Thyroid gland (tissue), 4 donors: ENCODE measurements around the gene NAALADL2. TPM values are rescaled to one million over a fixed set of nuclear protein-coding genes. Genes with fewer than 3 reads are reported as not detected.
A peak's percentile ranks its signal among the peaks of the same experiment; 100 is the strongest.
"Not testable (repeated sequence)": the region's sequence is repeated elsewhere in the genome, so short reads cannot be mapped to it uniquely, and the experiment has no call there.

Experiments used
- DNase-seq, 2 donors: peaks; one replicate each; pipeline ENCODE4 v3.0.0-alpha.2; 2019
- H3K27ac ChIP-seq, 3 donors: fragments of 200-600 bp; sonication (generic); 1 replicate in 2 of 3; 2 replicates in 1 of 3; pipeline ENCODE4 v1.5.1; 2016 to 2019; ENCODE audit warnings: mild to moderate bottlenecking in 1 of 3, moderate library complexity in 1 of 3
- H3K27me3 ChIP-seq: fragments of 200-600 bp; sonication (generic); one replicate; pipeline ENCODE4 v1.5.1; 2019
- H3K36me3 ChIP-seq, 2 donors: fragments of 200-600 bp; sonication (generic); one replicate each; pipeline ENCODE4 v1.5.1; 2016 to 2019
- H3K4me1 ChIP-seq, 2 donors: fragments of 200-600 bp; sonication (generic); one replicate each; pipeline ENCODE4 v1.5.1; 2017 to 2019
- H3K4me3 ChIP-seq, 3 donors: fragments of 200-600 bp; sonication (generic); replicated peaks in 1 of 3; 1 replicate in 2 of 3; 2 replicates in 1 of 3; pipeline ENCODE4 v1.5.1; 2016; ENCODE audit warnings: mild to moderate bottlenecking in 1 of 3
- H3K9me3 ChIP-seq: fragments of 200-600 bp; sonication (generic); one replicate; pipeline ENCODE4 v1.5.1; 2017
- POLR2A ChIP-seq, 2 donors: fragments of 450-650 bp; IDR thresholded peaks; one replicate each; pipeline ENCODE4 v1.6.1; 2017; ENCODE audit warnings: antibody characterized with exemption in 2 of 2, mild to moderate bottlenecking in 2 of 2, moderate library complexity in 1 of 2
- WGBS, 2 donors: methylation state at CpG; one replicate each; pipeline ENCODE4 v1.1.5; 2017; 5-methylcytosine and 5-hydroxymethylcytosine counted together
- intact Hi-C: fragments of 100-400 bp; cut with DNase I; formaldehyde crosslinking; loops from one replicate; pipeline ENCODE4 v1.15.1; 2023
- total RNA-seq, 4 donors: library from RNA; depleted of rRNA; stranded (reverse); fragments of >200 nt; gene quantifications; one replicate each; pipeline ENCODE4 v1.2.3, GENCODE V29; 2016
- TF ChIP-seq, protein P1 (sequence below), 6 experiments: fragments of 200-600 bp in 3 of 6; fragments of 450-650 bp in 3 of 6; sonication (generic) in 3 of 6; IDR thresholded peaks; one replicate each; pipeline ENCODE4 v1.5.1; 2016 to 2019; ENCODE audit warnings: antibody characterized with exemption in 6 of 6, mild to moderate bottlenecking in 2 of 6, inconsistent platforms in 1 of 6, moderate library complexity in 1 of 6

Gene NAALADL2
- total RNA-seq, 4 donors from 2014 or later: 7.6 to 14.7 (median 9.0) TPM

DNA sequence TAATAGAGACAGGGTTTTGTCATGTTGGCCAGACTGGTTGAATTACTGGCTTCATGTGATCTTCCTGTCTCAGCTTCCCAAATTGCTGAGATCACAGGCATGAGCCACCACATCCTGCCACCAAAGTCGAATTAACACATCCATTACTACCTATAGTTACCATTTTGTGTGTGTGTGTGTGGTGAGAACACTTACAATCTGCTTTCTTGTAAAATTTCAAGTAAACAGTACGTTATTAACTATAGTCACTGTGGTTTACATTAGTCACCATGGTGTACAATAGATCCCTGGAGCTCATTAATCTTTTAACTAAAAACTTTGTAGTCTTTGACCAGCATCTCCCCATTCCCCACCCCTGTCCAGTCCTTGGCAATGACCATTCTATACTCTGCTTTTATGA lies 270.0 kb downstream of the NAALADL2 start:
- 84 to 86% methylated on average over 2 of the region's 2 CpGs for WGBS, 2 donors
- intact Hi-C loops: no loop called here
- DNase-seq: no peak
- Histone ChIP-seq H3K9me3 (no peaks in the 10 kb centered on the region), H3K27ac (no peak overlapping the region), H3K27me3 (no peaks in the 10 kb centered on the region), H3K36me3 (no peaks in the 10 kb centered on the region), H3K4me3 (no peak overlapping the region), H3K4me1 (no peaks in the 10 kb centered on the region)
- TF ChIP-seq, protein P1, sequence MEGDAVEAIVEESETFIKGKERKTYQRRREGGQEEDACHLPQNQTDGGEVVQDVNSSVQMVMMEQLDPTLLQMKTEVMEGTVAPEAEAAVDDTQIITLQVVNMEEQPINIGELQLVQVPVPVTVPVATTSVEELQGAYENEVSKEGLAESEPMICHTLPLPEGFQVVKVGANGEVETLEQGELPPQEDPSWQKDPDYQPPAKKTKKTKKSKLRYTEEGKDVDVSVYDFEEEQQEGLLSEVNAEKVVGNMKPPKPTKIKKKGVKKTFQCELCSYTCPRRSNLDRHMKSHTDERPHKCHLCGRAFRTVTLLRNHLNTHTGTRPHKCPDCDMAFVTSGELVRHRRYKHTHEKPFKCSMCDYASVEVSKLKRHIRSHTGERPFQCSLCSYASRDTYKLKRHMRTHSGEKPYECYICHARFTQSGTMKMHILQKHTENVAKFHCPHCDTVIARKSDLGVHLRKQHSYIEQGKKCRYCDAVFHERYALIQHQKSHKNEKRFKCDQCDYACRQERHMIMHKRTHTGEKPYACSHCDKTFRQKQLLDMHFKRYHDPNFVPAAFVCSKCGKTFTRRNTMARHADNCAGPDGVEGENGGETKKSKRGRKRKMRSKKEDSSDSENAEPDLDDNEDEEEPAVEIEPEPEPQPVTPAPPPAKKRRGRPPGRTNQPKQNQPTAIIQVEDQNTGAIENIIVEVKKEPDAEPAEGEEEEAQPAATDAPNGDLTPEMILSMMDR (IDR thresholded peaks at IDR 0.05): no peak
- TF ChIP-seq POLR2A (IDR thresholded peaks at IDR 0.05): no peak

DNA sequence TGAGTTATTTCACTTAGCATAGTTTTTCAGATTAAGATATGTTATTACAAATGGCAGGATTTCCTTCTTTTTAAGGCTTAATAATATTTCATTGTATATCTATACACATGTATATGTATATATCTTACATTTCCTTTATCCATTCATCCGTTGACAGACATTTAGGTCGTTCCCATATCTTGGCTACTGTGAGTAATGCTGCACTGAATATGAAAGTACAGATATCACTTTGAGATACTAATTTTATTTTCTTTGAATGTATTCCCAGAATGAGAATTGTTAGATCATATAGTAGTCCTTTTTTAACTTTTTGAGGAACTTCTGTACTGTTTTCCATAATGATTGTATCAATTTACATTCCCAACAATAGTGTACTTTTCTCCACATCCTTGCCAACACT lies 270.4 kb downstream of the NAALADL2 start:
- intact Hi-C loops: no loop called here
- H3K36me3 ChIP-seq: no peaks in the 10 kb centered on the region
- no peak overlapping the region for H3K27ac ChIP-seq
- TF ChIP-seq POLR2A (IDR thresholded peaks at IDR 0.05): no peak
- TF ChIP-seq, protein P1 (IDR thresholded peaks at IDR 0.05): no peak
- no peaks in the 10 kb centered on the region for H3K4me1 ChIP-seq
- H3K9me3 ChIP-seq: no peaks in the 10 kb centered on the region
- H3K27me3 ChIP-seq: no peaks in the 10 kb centered on the region
- no peak overlapping the region for H3K4me3 ChIP-seq
- 81 to 87% methylated on average over 2 of the region's 2 CpGs for WGBS, 2 donors
- no peak for DNase-seq

DNA sequence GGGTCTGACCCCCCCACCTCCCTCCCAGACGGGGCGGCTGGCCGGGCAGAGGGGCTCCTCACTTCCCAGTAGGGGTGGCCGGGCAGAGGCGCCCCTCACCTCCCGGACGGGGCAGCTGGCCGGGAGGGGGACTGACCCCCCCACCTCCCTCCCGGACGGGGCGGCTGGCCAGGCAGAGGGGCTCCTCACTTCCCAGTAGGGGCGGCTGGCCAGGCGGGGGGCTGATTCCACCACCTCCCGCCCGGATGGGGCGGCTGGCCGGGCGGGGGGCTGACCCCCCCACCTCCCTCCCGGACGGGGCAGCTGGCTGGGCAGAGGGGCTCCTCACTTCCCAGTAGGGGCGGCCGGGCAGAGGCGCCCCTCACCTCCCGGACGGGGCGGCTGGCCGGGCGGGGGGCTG lies 272.7 kb downstream of the NAALADL2 start:
- intact Hi-C loops, DNase-seq: not testable (repeated sequence)

DNA sequence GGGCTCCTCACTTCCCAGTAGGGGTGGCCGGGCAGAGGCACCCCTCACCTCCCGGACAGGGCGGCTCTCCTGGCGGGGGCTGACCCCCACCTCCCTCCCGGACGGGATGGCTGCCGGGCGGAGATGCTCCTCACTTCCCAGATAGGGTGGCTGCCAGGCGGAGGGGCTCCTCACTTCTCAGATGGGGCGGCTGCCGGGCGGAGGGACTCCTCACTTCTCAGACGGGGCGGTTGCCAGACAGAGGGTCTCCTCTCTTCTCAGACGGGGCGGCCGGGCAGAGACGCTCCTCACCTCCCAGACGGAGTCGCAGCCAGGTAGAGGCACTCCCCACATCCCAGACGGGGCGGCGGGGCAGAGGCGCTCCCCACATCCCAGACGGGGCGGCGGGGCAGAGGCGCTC lies 273.6 kb downstream of the NAALADL2 start:
- intact Hi-C loops, H3K4me1 ChIP-seq, H3K4me3 ChIP-seq, H3K27me3 ChIP-seq, H3K27ac ChIP-seq, DNase-seq, H3K9me3 ChIP-seq, H3K36me3 ChIP-seq: not testable (repeated sequence)
- 98% methylated on average over 14 of the region's 28 CpGs; no CpG with 5 or more reads in 1 of the 2 donors for WGBS, 2 donors

More for the DNA sequence above, 272.7 kb downstream of the NAALADL2 start:
- H3K27me3 ChIP-seq, H3K9me3 ChIP-seq, H3K4me1 ChIP-seq, H3K4me3 ChIP-seq, H3K27ac ChIP-seq, H3K36me3 ChIP-seq: not testable (repeated sequence)
- no CpG with 5 or more reads among the region's 28 CpGs for WGBS, 2 donors

DNA sequence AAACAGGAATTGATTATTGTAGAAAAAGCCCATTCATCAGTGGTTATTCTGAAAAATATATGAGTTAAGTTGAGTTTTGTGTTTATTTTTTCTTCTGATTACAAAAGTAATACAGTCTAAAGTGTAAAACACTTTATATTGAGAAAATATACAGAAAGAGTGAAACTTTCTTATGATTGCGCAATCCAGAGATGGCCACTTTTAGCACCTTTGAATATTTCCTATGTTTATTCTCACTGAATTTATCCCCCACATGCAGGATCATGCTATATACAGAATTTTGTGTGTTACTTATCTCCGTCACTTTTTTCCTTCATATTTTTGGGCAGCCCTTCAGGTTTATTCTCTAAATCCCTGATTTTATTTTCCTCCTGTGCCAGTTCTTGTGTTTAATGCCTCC lies 285.2 kb downstream of the NAALADL2 start:
- H3K4me1 ChIP-seq: no peaks in the 10 kb centered on the region
- no peak overlapping the region for H3K4me3 ChIP-seq
- no peak for DNase-seq
- intact Hi-C loops: no loop called here
- H3K9me3 ChIP-seq: no peaks in the 10 kb centered on the region
- H3K27ac ChIP-seq: no peak overlapping the region
- TF ChIP-seq, protein P1 (IDR thresholded peaks at IDR 0.05): no peak
- TF ChIP-seq POLR2A (IDR thresholded peaks at IDR 0.05): no peak
- WGBS, 2 donors: 97 to 99% methylated on average over 2 of the region's 2 CpGs
- H3K36me3 ChIP-seq: no peaks in the 10 kb centered on the region
- H3K27me3 ChIP-seq: no peaks in the 10 kb centered on the region

DNA sequence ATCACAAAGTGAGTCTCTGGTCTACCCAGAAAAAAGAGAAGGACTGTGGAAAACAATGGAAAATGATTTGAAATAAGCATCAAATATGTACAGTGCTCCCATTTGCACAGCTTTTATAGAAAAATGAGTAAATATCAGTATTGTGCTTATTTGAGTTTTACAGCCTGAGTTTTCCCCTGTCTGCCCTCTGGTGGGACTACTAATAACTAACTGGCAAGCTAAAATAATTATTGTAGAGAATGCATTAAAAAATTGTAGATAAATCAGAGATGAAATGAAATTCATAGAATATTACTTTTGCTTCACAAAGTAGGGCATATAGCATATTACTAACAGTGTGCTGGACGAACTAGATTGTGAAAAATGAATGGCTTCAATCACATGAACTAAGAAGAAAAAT lies 287.1 kb downstream of the NAALADL2 start:
- TF ChIP-seq, protein P1 (IDR thresholded peaks at IDR 0.05): peak in 1 of 6 experiments; percentile 10
- no peak for TF ChIP-seq POLR2A (IDR thresholded peaks at IDR 0.05)
- 80 to 90% methylated on average over 1 of the region's 1 CpG for WGBS, 2 donors

More for the DNA sequence above, 287.1 kb downstream of the NAALADL2 start:
- no peaks in the 10 kb centered on the region for H3K27me3 ChIP-seq
- H3K27ac ChIP-seq: no peak overlapping the region
- H3K9me3 ChIP-seq: no peaks in the 10 kb centered on the region
- H3K4me3 ChIP-seq: no peak overlapping the region
- intact Hi-C loops: no loop called here
- no peaks in the 10 kb centered on the region for H3K4me1 ChIP-seq
- DNase-seq: no peak
- H3K36me3 ChIP-seq: no peaks in the 10 kb centered on the region
